ENCODE measurements around the gene SLC22A31. TPM values are rescaled to one million over a fixed set of nuclear protein-coding genes. Genes with fewer than 3 reads are reported as not detected.

Gene SLC22A31
- total RNA-seq, 2 donors from 2014 or later = 4.6 TPM; not detected in 1

GRCh38 chr16:89210165-89210903, 10.0 kb upstream of the SLC22A31 start:
- Histone ChIP-seq H3K4me3 (no peak overlapping the region), H3K36me3 (no peaks in the 10 kb centered on the region), H3K27me3 (replicated peaks; ENCODE audit: insufficient read depth) (no peaks in the 10 kb centered on the region), H3K9me3 (no peaks in the 10 kb centered on the region), H3K27ac (no peak overlapping the region), H3K4me1 (replicated peaks) (peaks cover 4% of the 10 kb centered on the region)
- no peak for DNase-seq (ENCODE audit: low spot score)
- 74% methylated on average over 11 of the region's 11 CpGs for WGBS
- intact Hi-C loops (cut with DNase I) = loop anchor here (10.0 kb wide), 1 partner anchor 476 kb away; no protein-coding TSS in a partner anchor
- no peak for TF ChIP-seq POLR2A (IDR thresholded peaks at IDR 0.05)
- no peak for TF ChIP-seq CTCF (IDR thresholded peaks at IDR 0.05)
- no peak for TF ChIP-seq POLR2AphosphoS5 (IDR thresholded peaks at IDR 0.05)

- Histone ChIP-seq H3K36me3 (no peaks in the 10 kb centered on the region), H3K27me3 (replicated peaks; ENCODE audit: insufficient read depth) (no peaks in the 10 kb centered on the region), H3K4me1 (replicated peaks) (peaks cover under 1% of the 10 kb centered on the region), H3K9me3 (no peaks in the 10 kb centered on the region), H3K27ac (no peak overlapping the region), H3K4me3 (no peak overlapping the region)
- TF ChIP-seq CTCF (IDR thresholded peaks at IDR 0.05) (no peak), POLR2A (IDR thresholded peaks at IDR 0.05) (no peak), POLR2AphosphoS5 (IDR thresholded peaks at IDR 0.05) (no peak)
- WGBS = 59% methylated on average over 15 of the region's 15 CpGs
- DNase-seq (ENCODE audit: low spot score) = no peak
- intact Hi-C loops (cut with DNase I) = loop anchor here (10.0 kb wide), 1 partner anchor 475 kb away; no protein-coding TSS in a partner anchor
Observed at GRCh38 chr16:89209522-89210044, 9.2 kb upstream of the SLC22A31 start.

- no peaks in the 10 kb centered on the region for H3K27me3 ChIP-seq (replicated peaks; ENCODE audit: insufficient read depth)
- TF ChIP-seq POLR2AphosphoS5 (IDR thresholded peaks at IDR 0.05) (no peak), POLR2A (IDR thresholded peaks at IDR 0.05) (no peak), CTCF (IDR thresholded peaks at IDR 0.05) (no peak)
- no peak overlapping the region for H3K27ac ChIP-seq
- no peak overlapping the region for H3K4me3 ChIP-seq
- DNase-seq (ENCODE audit: low spot score) = no peak
- 94% methylated on average over 4 of the region's 4 CpGs for WGBS
- intact Hi-C loops (cut with DNase I) = no loop called here
- H3K9me3 ChIP-seq = no peaks in the 10 kb centered on the region
- H3K36me3 ChIP-seq = no peaks in the 10 kb centered on the region
- no peaks in the 10 kb centered on the region for H3K4me1 ChIP-seq (replicated peaks)
Observed at GRCh38 chr16:89207993-89208392, 7.7 kb upstream of the SLC22A31 start.

- Histone ChIP-seq H3K4me3 (peak overlapping the region; percentile 26 to 44), H3K4me1 (replicated peaks) (no peaks in the 10 kb centered on the region), H3K9me3 (no peaks in the 10 kb centered on the region), H3K27me3 (replicated peaks; ENCODE audit: insufficient read depth) (peaks cover 9% of the 10 kb centered on the region), H3K36me3 (no peaks in the 10 kb centered on the region), H3K27ac (no peak overlapping the region)
- intact Hi-C loops (cut with DNase I) = no loop called here
- no peak for TF ChIP-seq CTCF (IDR thresholded peaks at IDR 0.05)
- DNase-seq (ENCODE audit: low spot score) = no peak
- 43% methylated on average over 49 of the region's 49 CpGs for WGBS
Observed at GRCh38 chr16:89202422-89203215, 2.3 kb upstream of the SLC22A31 start.
